Natural killer cell treated with Interleukin-12 subunit alpha and Interleukin-12 subunit beta and Interleukin-15 and Interleukin-18, amount 100 ng/mL, for 72 hours (primary cell): ENCODE measurements around the gene MMP7. TPM values are rescaled to one million over a fixed set of nuclear protein-coding genes. Genes with fewer than 3 reads are reported as not detected.

Experiments
- ATAC-seq, 2 donors: fragments of 150-1000 bp; cut with Tn5 transposase in 1 of 2; sonication (Bioruptor Pico), chemical (Tn5 transposase) in 1 of 2; 2 replicates each; pipeline ENCODE4 v1.10.0; 2021
- DNase-seq: peaks from one replicate; pipeline ENCODE4 v3.0.0; 2022; ENCODE audit warnings: low spot score
- H3K27ac Mint-ChIP-seq, 2 donors: 1 replicate in 1 of 2; 2 replicates in 1 of 2; pipeline ENCODE4 v1.8.0; 2022; ENCODE audit warnings: mixed read lengths in 2 of 2, mild to moderate bottlenecking in 1 of 2, moderate library complexity in 1 of 2
- H3K27me3 Mint-ChIP-seq, 2 donors: 1 replicate in 1 of 2; 2 replicates in 1 of 2; pipeline ENCODE4 v1.8.0; 2022; ENCODE audit warnings: mixed read lengths in 2 of 2
- H3K36me3 Mint-ChIP-seq: one replicate; pipeline ENCODE4 v1.8.0; 2022; ENCODE audit warnings: mixed read lengths
- H3K4me1 Mint-ChIP-seq, 2 donors: 1 replicate in 1 of 2; 2 replicates in 1 of 2; pipeline ENCODE4 v1.8.0; 2022; ENCODE audit warnings: low read depth in 2 of 2, mixed read lengths in 2 of 2, mild to moderate bottlenecking in 1 of 2
- H3K4me3 Mint-ChIP-seq: one replicate; pipeline ENCODE4 v1.8.0; 2022; ENCODE audit warnings: mixed read lengths
- H3K9me3 Mint-ChIP-seq: 2 replicates; pipeline ENCODE4 v1.8.0; 2022; ENCODE audit warnings: mixed read lengths
- total RNA-seq, 2 donors: library from RNA; stranded (reverse); gene quantifications; one replicate each; pipeline ENCODE4 v1.2.3, GENCODE V29; 2022

Gene MMP7
- total RNA-seq, 2 donors from 2014 or later = not detected

- no peaks in the 10 kb centered on the region for H3K36me3 Mint-ChIP-seq
- ATAC-seq = no peak
- H3K9me3 Mint-ChIP-seq = no peaks in the 10 kb centered on the region
- DNase-seq = no peak
- H3K4me3 Mint-ChIP-seq = no peak overlapping the region
- no peaks in the 10 kb centered on the region for H3K4me1 Mint-ChIP-seq
- H3K27me3 Mint-ChIP-seq = peaks cover 12 to 13% of the 10 kb centered on the region in 2 donors
- H3K27ac Mint-ChIP-seq = no peak overlapping the region
Observed at GRCh38 chr11:102553835-102554282, 23.3 kb upstream of the MMP7 start.

- Mint-ChIP-seq H3K36me3 (no peaks in the 10 kb centered on the region), H3K27ac (no peak overlapping the region), H3K4me3 (no peak overlapping the region), H3K27me3 (peaks cover 12 to 16% of the 10 kb centered on the region in 2 donors), H3K4me1 (peaks cover 0 to 5% of the 10 kb centered on the region in 2 donors), H3K9me3 (no peaks in the 10 kb centered on the region)
- DNase-seq (no peak), ATAC-seq (no peak)
Observed at GRCh38 chr11:102552447-102553194, 22.1 kb upstream of the MMP7 start.

- Mint-ChIP-seq H3K4me3 (no peak overlapping the region), H3K27ac (no peak overlapping the region), H3K9me3 (no peaks in the 10 kb centered on the region), H3K4me1 (peaks cover 3 to 9% of the 10 kb centered on the region in 2 donors), H3K27me3 (peaks cover 12 to 16% of the 10 kb centered on the region in 2 donors), H3K36me3 (no peaks in the 10 kb centered on the region)
- DNase-seq (no peak), ATAC-seq (no peak)
Observed at GRCh38 chr11:102552020-102552419, 21.5 kb upstream of the MMP7 start.

- H3K9me3 Mint-ChIP-seq = no peaks in the 10 kb centered on the region
- H3K4me3 Mint-ChIP-seq = no peak overlapping the region
- H3K4me1 Mint-ChIP-seq = peaks cover 10 to 14% of the 10 kb centered on the region in 2 donors
- H3K27me3 Mint-ChIP-seq = peaks cover 12 to 17% of the 10 kb centered on the region in 2 donors
- ATAC-seq (no peak), DNase-seq (no peak)
- H3K36me3 Mint-ChIP-seq = no peaks in the 10 kb centered on the region
- H3K27ac Mint-ChIP-seq = no peak overlapping the region
Observed at GRCh38 chr11:102551169-102551781, 20.7 kb upstream of the MMP7 start.

GRCh38 chr11:102546923-102547471 lies 16.4 kb upstream of the MMP7 start:
- Mint-ChIP-seq H3K4me1 (peaks cover 22 to 30% of the 10 kb centered on the region in 2 donors), H3K9me3 (no peaks in the 10 kb centered on the region), H3K36me3 (no peaks in the 10 kb centered on the region), H3K27ac (peak overlapping the region in 1 of 2 donors; percentile 46), H3K4me3 (peak overlapping the region; percentile 14), H3K27me3 (peaks cover 8 to 28% of the 10 kb centered on the region in 2 donors)
- DNase-seq (peak; percentile 74), ATAC-seq (peak; percentile 85 to 87)

- H3K27me3 Mint-ChIP-seq = peaks cover 2 to 26% of the 10 kb centered on the region in 2 donors
- H3K4me1 Mint-ChIP-seq = peaks cover 22 to 30% of the 10 kb centered on the region in 2 donors
- H3K4me3 Mint-ChIP-seq = no peak overlapping the region
- peak overlapping the region in 1 of 2 donors; percentile 46 for H3K27ac Mint-ChIP-seq
- DNase-seq (no peak), ATAC-seq (no peak)
- no peaks in the 10 kb centered on the region for H3K36me3 Mint-ChIP-seq
- H3K9me3 Mint-ChIP-seq = no peaks in the 10 kb centered on the region
Observed at GRCh38 chr11:102546427-102546826, 15.9 kb upstream of the MMP7 start.

GRCh38 chr11:102545701-102546100 lies 15.2 kb upstream of the MMP7 start:
- ATAC-seq = no peak
- no peaks in the 10 kb centered on the region for H3K9me3 Mint-ChIP-seq
- no peaks in the 10 kb centered on the region for H3K36me3 Mint-ChIP-seq
- H3K4me3 Mint-ChIP-seq = no peak overlapping the region
- peaks cover 0 to 24% of the 10 kb centered on the region in 2 donors for H3K27me3 Mint-ChIP-seq
- peaks cover 22 to 30% of the 10 kb centered on the region in 2 donors for H3K4me1 Mint-ChIP-seq
- peak overlapping the region in 1 of 2 donors; percentile 46 for H3K27ac Mint-ChIP-seq
- DNase-seq = no peak

GRCh38 chr11:102544594-102544993 lies 14.0 kb upstream of the MMP7 start:
- ATAC-seq (no peak), DNase-seq (no peak)
- H3K36me3 Mint-ChIP-seq = no peaks in the 10 kb centered on the region
- H3K9me3 Mint-ChIP-seq = no peaks in the 10 kb centered on the region
- H3K27me3 Mint-ChIP-seq = peaks cover 4 to 26% of the 10 kb centered on the region in 2 donors
- H3K4me1 Mint-ChIP-seq = peaks cover 22 to 30% of the 10 kb centered on the region in 2 donors
- H3K4me3 Mint-ChIP-seq = no peak overlapping the region
- no peak overlapping the region for H3K27ac Mint-ChIP-seq

- Mint-ChIP-seq H3K4me3 (no peak overlapping the region), H3K36me3 (no peaks in the 10 kb centered on the region), H3K27ac (no peak overlapping the region), H3K27me3 (peaks cover 7 to 18% of the 10 kb centered on the region in 2 donors), H3K4me1 (peaks cover under 1 to 2% of the 10 kb centered on the region in 2 donors), H3K9me3 (no peaks in the 10 kb centered on the region)
- no peak for ATAC-seq
- DNase-seq = no peak
Observed at GRCh38 chr11:102539567-102539966, 9.0 kb upstream of the MMP7 start.

- Mint-ChIP-seq H3K36me3 (no peaks in the 10 kb centered on the region), H3K4me1 (no peaks in the 10 kb centered on the region), H3K4me3 (no peak overlapping the region), H3K27me3 (peaks cover 14 to 21% of the 10 kb centered on the region in 2 donors), H3K9me3 (no peaks in the 10 kb centered on the region), H3K27ac (no peak overlapping the region)
- DNase-seq (no peak), ATAC-seq (no peak)
Observed at GRCh38 chr11:102538932-102539331, 8.4 kb upstream of the MMP7 start.

GRCh38 chr11:102534261-102534872 lies 3.8 kb upstream of the MMP7 start:
- no peaks in the 10 kb centered on the region for H3K4me1 Mint-ChIP-seq
- no peak overlapping the region for H3K4me3 Mint-ChIP-seq
- no peak overlapping the region for H3K27ac Mint-ChIP-seq
- H3K9me3 Mint-ChIP-seq = no peaks in the 10 kb centered on the region
- ATAC-seq (no peak), DNase-seq (no peak)
- H3K36me3 Mint-ChIP-seq = no peaks in the 10 kb centered on the region
- peaks cover 11 to 12% of the 10 kb centered on the region in 2 donors for H3K27me3 Mint-ChIP-seq

GRCh38 chr11:102528618-102529017 lies 1.9 kb downstream of the MMP7 start:
- no peak overlapping the region for H3K27ac Mint-ChIP-seq
- H3K4me3 Mint-ChIP-seq = no peak overlapping the region
- no peaks in the 10 kb centered on the region for H3K27me3 Mint-ChIP-seq
- ATAC-seq (no peak), DNase-seq (no peak)
- no peaks in the 10 kb centered on the region for H3K36me3 Mint-ChIP-seq
- no peaks in the 10 kb centered on the region for H3K4me1 Mint-ChIP-seq
- H3K9me3 Mint-ChIP-seq = no peaks in the 10 kb centered on the region

- peaks cover under 1 to 3% of the 10 kb centered on the region in 2 donors for H3K27me3 Mint-ChIP-seq
- no peaks in the 10 kb centered on the region for H3K9me3 Mint-ChIP-seq
- H3K27ac Mint-ChIP-seq = no peak overlapping the region
- peaks cover 1 to 3% of the 10 kb centered on the region in 2 donors for H3K4me1 Mint-ChIP-seq
- no peak overlapping the region for H3K4me3 Mint-ChIP-seq
- DNase-seq = no peak
- no peak for ATAC-seq
- H3K36me3 Mint-ChIP-seq = no peaks in the 10 kb centered on the region
Observed at GRCh38 chr11:102527684-102528083, 2.9 kb downstream of the MMP7 start.

GRCh38 chr11:102527041-102527440 lies 3.5 kb downstream of the MMP7 start:
- H3K9me3 Mint-ChIP-seq = no peaks in the 10 kb centered on the region
- no peak overlapping the region for H3K4me3 Mint-ChIP-seq
- H3K27me3 Mint-ChIP-seq = peaks cover 7 to 8% of the 10 kb centered on the region in 2 donors
- DNase-seq (no peak), ATAC-seq (no peak)
- no peaks in the 10 kb centered on the region for H3K36me3 Mint-ChIP-seq
- peaks cover 7 to 8% of the 10 kb centered on the region in 2 donors for H3K4me1 Mint-ChIP-seq
- H3K27ac Mint-ChIP-seq = no peak overlapping the region
